Hematopoietic multipotent progenitor cell treated with erythropoietin and hydrocortisone succinate and interleukin-3 and kit ligand, for 8 days (in vitro differentiated cells): ENCODE data around the gene ADGRL3.

Source experiments
- DNase-seq: peaks from one replicate; pipeline ENCODE4 v3.0.0-alpha.2; 2015

ADGRL3 gene

DNA sequence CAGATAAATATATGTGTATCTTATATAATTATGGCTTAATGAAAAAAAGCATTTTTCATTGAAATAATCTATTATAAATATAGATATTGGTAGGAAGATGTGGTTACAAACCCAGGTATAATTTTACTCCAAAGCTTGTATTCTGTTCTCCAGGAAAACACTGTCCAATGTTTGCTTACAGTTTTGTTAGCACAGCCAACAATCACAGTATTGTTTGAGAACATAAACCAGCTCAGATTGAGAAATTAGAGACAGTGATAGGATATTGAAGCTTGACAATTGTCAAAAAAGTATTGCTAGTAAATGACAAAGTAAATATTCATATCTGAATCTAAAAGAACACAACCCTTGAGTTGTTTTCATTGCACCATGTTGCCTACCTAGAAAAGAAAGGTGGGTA, 228.8 kb downstream of the ADGRL3 start:
- DNase-seq, result no peak

DNA sequence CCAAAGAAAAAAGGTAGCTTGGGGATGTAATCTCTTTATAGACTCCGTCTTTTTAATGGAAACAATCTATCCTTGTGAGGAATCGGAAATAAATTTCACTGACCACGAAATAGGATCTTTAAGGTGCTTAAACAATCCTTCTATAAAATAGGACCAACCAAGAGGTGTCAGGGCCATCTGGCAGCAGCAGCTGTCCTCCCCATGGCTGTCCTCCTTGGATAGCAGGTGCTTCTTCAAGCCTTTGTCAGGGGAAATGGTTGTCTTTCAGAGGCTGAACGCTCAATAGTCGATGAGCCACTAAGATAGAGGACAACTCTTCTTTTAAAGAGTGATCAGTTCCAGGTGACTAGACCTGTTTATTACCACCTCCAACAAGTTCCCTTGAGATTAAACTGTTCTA, 231.0 kb downstream of the ADGRL3 start:
- DNase-seq, result no peak

DNA sequence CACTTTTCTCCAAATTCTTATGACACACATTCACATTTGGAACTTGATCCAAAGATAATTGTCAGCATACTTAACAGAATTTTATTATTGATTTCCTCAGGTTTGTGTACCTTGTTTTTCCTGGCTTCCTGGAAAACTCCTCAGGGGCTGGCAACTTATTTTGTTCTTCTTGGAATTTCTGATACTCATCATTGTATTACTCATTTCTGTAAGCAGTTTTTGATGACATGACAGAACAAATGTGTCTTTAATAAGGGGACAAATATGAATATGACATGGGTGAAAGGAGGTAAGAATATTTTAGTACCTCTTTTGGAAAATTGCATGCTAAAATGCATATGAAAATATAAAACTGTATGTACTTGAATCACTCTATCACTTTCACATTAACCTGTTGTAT, 237.8 kb downstream of the ADGRL3 start:
- DNase-seq, result no peak

DNA sequence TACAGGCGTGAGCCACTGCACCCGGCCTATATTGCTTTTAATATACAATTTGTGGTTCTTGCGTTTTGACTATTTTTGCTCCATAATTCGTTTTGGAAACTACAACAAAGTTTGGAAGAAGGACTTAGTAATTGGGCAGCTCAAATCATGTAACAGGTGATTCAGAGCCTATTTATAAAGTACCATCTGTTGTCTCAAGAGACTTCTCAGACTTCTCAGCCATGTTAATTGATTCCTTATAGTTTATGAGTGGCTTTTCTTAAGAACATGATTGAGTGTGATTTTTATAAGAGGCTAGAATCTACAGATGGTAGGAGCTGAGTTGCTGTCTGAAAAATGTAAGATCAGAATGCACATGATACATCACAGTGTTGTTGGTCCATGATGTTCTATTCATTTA, 240.2 kb downstream of the ADGRL3 start:
- no peak for DNase-seq

DNA sequence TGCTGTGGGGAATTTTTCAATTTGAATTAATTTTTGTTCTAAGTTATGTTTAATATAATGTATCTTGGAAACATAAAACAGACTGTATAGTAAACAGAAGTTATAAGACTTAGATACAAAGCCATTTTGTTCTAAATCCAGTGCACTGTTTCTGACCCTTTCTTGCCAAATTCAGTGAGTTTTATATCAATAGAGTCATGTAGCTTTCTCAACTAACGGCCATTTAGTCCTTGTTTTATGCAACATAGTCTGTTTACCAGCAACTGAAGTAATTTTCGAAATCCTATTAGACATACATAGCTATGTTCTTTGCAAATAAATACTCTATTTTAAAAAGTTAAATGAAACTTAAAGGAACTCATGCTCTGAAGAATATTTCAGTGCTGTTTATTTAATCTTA, 242.8 kb downstream of the ADGRL3 start:
- DNase-seq, result no peak

DNA sequence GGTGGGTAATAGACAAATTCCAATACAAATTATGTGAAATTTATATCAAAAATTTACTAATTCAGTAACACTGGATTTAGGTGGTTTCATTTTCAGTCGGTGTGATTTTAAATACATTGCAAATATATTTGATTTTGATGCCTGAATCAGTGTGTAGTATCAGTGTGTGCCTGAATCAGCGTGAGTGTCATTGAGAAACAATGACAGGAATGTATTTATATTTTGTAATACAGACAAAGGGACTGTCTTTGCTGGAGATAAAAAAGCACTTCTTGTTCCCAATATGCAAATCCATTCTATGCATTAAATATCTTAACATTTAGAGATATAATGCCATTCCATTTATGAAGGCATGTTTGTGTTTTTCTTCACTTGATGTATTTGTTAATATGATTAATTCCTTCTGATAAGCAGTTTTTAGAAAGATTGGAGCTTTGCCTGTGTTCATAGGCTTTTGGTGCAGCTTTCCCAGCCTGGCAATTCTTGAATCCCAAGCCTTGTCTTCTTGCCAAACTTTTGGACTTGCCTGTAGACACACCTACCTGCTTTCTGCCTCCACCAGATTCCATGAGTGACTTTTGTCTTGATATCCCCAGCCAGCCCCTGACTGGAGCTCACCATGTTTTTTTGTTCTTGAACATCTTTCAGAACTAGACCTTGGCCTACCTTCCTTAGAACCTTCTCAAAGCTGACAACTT, 243.8 kb downstream of the ADGRL3 start:
- DNase-seq, result no peak

DNA sequence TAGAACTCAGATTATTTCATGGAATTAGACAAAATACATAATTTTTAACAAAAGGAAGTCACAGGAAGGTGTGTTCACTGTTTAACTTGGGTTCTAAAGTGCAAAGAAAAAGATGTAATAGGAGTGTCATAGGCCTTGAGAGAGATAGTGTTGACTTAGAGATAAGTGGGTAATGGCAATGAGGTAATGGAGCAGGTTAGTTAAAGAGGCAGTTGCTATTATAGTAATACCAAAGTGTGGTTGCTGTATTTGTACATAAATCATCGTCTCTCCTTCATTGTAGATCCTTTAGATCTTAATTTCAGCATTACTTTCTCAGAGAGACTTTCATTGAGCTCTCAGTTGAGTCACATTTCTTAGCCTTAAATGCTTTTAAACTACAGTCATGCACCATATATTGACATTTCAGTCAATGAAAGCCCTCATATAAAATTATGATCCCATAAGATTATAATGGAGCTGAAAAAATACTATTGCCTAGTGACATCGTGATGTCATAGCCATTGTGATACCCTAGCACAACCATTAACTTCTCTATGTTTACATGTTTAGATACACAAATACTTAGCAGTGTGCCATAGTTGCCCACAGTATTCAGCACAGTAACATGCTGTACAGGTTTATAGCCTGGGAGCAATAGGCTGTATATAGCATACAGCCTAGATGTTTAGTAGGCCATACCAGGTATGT, 245.4 kb downstream of the ADGRL3 start:
- no peak for DNase-seq

DNA sequence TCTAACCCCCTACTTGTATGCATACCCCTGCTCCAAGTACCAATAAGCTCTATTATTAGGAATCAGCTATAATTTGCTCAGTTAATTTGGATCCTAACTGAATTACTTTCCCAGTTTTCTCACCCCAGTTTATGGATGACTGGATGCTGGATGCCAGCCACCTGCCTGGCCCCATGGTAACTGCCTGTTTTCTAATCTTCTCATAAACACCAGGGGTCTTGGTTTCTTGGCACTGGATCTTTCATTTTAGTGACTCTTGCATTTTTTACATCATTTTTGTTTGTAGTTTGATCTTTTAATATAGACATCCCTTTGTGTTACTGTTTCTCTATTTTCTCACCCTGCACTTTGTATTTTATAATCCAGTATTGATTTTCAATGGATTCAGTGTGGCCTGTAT, 246.8 kb downstream of the ADGRL3 start:
- DNase-seq, result no peak

DNA sequence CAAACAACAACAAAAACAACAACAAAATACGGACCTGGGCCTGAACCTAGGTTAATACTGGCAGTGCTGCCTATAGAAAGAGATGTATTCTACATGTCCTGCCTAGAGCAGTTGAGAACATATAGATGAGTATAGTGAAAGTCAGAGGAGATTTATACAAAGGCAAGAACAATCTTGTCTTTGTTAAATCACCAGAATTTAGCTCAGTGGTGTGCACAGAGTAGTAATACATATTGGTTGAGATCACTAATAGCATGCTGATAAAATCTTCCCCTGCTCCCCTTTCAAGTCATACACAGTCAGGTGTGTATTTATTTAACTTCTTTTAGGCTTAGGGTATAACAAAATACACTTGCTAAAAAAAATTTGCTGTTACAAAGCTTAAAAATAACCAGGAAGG, 247.8 kb downstream of the ADGRL3 start:
- no peak for DNase-seq

DNA sequence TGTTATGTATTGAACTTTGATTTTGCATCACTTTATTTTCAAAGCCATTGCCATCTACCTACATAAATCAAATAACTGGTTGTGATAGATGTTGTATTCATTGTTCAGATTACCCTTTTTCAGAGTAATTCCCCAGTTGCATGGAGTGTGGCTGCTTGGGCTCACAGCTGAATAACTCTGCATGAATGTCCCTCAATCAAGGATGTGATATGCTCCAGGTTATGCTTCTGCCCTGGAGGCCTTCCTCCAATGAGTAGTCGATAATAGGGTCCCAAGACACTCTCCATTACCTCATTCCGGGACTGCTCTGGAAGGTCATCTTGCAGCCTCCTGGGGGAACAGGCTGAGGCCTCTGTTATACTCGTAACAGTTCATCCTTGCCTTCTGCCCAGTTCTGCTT, 251.8 kb downstream of the ADGRL3 start:
- DNase-seq, result no peak

DNA sequence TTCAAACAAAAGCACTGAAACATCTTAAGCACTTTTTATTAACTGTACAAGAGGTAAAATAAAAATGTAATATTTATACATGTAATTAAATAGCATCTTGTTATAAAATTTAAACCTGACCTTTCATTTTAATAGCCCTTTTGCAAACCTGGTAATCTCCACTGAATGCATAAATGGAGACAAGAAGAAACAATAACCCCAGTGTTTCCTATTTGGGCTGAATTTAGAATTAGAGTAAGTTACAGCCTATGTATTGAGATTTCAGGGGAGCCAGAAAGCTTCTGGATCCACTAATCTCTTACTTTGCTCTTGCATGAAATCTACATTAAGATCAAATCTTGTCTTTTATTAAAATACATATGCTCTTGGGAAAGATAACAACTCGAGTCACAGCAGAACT, 261.8 kb downstream of the ADGRL3 start:
- DNase-seq, result no peak

DNA sequence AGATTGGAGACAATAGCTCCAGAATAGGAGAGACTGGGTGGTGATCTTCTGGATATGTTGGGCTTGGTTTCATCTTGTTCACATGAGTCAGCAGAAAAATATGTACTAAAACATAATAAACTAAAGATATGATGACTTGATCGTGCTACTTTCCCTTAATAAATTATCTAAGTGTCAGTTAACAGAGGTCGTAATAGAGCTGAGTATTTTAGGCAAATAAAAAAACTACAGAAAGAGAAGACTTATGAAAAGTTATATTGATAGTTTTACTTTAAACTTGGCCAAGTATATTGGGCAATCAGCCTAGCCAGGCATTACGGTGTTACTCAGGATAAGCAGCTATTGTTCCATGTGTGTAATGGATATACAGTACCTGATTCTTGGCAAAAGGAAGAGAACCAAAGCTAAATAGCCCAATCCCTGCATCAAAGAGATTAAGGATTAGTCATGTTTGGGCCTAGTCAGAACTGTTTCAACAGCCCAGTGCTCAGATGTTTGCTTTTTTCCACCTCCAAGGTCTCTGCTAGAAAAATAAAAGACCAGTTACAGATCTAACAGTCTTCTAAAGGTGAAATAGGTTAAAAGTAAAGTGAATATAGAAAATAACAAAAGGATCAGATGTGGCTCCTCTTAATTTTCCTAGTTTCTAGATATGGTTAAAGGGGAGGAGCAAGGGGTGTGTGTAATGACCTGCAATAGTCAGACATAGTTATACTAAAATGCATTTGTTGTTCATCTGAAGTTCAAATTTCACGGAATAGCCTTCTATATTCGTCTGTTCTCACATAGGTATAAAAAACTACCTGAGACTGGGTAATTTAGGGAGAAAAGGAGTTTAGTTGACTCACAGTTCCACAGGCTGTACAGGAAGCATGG, 262.6 kb downstream of the ADGRL3 start:
- no peak for DNase-seq

DNA sequence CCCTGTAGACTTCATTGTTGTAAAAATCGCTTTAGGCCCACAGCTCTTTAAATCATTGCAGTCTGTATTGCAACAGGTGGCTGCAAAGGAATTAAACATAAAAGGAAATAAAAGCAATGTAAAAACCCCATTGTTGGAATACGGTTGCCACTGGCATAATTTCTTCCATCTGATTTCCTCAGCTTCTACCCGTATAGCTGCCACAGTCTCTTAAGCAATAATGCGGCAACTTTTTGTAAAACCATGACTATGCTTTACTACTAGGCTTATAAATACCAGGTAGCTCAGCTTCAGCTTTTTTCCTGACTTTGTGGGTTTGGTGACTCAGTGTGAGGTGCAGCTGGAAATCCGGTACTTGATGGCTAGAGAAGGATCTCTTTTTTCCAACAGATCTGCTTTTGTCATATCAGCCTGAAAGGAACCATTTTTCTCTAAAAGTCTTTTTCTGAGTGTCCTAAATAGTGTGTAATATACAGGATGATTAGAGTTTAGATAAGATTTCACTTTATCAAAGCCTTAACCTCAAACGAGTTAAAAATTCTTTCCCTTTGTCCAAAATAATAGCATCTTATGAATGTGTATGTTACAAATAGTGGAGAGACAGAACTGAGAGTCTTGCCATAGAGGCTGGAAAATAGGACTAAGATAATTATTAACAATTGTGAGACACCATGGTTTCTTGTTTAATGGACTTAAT, 268.0 kb downstream of the ADGRL3 start:
- DNase-seq, result no peak

DNA sequence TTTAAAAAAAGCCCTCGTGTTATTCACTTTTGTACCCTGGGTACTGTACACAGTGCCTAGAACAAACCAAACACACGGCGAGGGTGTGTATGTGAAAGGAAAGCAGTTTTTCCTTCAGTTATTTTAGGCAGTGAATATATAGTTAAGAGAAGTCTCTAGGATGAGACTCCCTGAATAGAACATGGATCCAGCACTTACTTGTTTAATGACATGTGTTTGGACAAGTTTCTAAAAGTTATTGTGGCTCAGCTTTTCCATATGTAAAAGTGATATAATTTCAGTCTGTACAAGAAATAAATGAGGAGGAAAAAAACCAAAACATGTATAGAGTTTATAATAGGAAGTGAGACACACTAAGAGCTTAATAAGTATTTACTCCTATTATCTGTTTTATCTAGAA, 273.2 kb downstream of the ADGRL3 start:
- no peak for DNase-seq

DNA sequence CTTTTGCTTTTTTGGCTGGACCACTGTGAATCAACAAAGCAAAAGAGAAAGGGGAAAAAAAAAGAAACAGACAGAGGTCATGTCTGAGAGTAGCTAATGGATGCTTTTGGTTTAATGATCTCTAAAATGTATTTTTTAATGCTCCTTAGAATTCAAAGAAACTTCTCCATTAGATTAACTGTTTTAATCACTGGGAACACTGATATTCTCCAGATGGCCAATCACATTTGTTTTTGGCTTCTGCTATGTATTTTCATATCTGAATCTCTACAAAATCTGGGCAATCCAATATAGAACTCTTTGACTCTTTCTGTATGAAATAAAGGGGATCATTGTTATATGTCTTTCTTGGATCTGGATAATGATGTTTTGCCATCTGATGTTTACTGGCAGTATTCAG, 278.2 kb downstream of the ADGRL3 start:
- DNase-seq, result no peak

DNA sequence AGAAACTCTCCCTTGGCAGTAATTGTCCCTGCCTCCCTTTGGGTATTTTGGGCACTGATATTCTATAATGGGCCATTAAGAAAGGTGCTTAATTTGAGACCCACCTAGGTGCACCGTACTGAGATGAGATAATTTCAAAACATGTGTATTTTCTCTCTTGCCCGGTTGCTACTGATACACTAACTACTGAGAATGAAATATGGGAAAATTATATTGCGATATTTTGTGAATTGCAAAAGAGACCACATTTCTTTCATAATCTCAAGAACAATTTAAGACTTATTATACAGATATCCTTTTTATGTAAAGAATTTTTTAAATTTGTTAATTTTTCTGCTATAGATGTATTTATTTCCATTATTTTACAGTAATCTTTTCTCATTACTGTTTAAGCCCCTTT, 284.9 kb downstream of the ADGRL3 start:
- no peak for DNase-seq

DNA sequence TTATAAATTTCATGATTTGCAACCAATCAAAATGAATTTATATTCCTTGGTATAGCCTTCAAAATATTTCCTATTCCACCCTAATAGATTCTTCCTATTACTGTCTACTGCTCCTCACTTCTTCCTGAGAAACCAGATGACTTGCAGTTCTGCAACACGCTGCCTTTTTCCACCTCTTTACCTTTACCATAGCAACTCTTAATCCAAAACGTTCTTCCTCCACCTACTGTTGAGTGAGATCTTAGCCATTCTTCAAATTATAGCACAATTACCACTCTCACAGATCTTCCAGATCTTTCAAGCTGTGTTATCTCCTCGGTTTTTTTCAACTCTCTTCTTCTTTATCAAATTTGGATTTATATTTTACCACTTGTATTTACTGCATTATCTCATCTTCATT, 289.8 kb downstream of the ADGRL3 start:
- no peak for DNase-seq

DNA sequence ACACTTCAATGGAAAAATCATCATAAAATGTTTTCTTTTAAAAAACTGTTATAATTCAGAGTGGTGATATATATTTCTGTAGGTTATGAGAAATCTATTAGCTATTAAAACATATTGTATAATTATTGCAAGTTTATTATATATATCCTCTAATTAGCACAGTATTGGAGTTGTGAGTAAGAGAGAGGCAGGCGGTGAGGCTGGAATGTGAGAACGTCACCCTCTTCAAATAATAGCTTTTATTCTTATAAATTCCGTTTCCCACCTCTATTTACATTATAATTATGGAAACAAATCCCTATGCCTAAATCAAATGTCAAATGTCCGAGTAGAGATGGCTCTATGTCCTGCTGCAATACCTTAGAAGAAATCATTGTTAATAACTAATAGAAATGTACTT, 292.9 kb downstream of the ADGRL3 start:
- DNase-seq, result no peak

DNA sequence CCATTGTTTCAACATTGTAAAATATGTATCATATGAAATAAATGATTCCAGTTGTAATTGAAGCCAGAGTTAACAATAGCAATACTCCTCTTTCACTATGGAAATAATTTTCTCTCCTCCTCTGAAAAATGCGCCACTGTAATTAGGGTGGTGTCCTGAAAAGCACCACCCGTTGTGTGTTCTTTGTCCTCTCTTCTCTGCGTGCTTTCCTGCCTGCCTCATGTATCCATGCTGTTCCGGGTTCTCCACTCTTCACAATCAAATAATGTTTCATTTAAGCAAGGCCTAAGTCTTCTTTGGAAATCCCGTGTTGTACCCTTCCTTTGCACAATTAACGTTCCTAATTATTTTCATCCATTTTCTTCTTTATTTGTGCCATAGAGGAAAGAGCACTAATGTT, 293.3 kb downstream of the ADGRL3 start:
- DNase-seq, result no peak

DNA sequence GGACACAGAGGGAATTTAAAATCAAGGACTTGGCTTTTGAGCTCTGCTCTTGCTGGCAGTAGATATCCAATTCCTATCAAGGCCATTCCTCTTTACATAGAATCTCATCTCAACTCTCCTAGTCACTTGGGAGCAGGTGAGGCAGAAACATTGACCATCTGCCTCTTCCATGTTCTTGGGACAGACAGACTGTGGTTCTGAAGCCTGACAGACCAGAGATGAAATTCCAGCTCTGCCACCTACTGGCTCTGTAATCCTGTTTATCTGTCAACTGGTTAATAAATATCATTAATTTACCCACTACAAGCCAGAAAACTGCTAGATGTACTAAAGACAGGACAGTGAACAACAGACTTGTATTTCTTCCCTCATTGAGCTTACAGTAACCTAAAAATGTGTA, 300.8 kb downstream of the ADGRL3 start:
- no peak for DNase-seq

DNA sequence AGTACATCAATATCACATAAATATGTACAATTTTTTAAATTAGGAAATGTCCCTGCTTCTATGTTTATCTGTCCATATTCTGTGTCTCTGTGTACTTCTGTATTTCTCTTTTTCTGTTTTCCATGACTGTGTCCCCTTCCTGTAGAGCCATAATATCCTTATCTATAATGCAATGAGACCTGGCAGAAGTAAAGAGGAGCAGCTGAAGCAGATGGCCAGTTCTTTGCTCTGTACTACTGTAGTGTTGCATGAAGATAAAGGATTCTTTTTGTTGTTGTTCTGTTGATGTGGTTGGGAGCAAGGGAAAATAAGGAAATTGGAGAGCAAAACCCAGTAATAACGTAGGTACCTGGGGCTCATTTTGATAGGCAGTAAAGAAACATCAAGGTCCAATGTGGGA, 301.7 kb downstream of the ADGRL3 start:
- no peak for DNase-seq

DNA sequence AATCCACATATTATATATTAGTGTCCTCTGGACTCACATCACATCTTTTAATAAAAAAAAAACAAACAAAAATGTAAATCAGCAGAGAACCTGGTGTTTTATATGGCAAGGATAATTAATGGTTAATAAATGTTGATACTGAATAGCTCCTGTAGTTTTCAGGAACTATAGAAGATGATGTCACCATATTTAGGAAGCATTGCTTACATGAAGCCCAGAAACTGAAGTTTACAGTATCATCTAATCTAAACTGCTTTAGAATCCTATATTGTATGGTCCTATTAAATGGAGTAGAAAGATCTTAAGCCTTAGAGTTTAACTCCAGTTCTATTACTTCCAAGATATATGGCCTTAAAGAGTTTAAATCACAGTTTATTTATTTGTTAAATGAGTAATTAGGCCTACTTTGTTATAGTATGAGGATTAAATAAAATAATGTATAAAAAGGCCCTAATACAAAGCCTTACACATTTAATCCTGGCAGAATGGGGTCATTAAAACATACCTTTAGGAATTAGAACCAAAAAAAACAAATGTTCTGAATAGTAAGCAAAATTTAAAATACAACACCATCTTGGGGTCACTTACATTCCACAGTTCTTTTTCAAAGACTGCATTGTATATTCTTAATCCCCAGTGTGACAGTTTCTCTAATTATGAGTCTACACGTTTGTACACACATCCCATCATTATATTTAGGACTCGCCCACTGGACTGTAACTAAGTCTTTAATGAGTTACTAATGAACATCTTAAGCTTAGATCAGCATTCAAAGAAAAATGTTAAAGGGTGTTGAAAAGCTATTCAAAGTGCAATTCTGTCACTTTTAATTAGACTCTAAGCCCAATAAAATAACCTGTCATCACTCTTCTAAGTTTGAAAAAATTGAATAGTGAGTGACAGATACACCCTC, 305.9 kb downstream of the ADGRL3 start:
- DNase-seq, result no peak
